ENCODE data around the gene IQUB. TPM values are rescaled to one million over a fixed set of nuclear protein-coding genes. Genes with fewer than 3 reads are reported as not detected.

IQUB gene
- polyA plus RNA-seq, 3 donors from 2014 or later: not detected

- no peaks in the 10 kb centered on the region for H3K4me1 Mint-ChIP-seq
- H3K27ac Mint-ChIP-seq: no peak overlapping the region
- H3K27me3 Mint-ChIP-seq (ENCODE audit: low read depth in 3 of 3): peaks cover 0 to 3% (median 0%) of the 10 kb centered on the region in 3 donors
- H3K9me3 Mint-ChIP-seq: peaks cover 6 to 12% (median 8%) of the 10 kb centered on the region in 6 donors
- no peak overlapping the region for H3K4me3 Mint-ChIP-seq
- no peak for DNase-seq
- H3K36me3 Mint-ChIP-seq: no peaks in the 10 kb centered on the region
These were observed 78.4 kb downstream of the IQUB start for GRCh38 chr7:123455965-123456470.

GRCh38 chr7:123440101-123440548, 94.3 kb downstream of the IQUB start:
- peaks cover 0 to 7% (median 5%) of the 10 kb centered on the region in 6 donors for H3K9me3 Mint-ChIP-seq
- H3K4me3 Mint-ChIP-seq: no peak overlapping the region
- DNase-seq: no peak
- H3K27me3 Mint-ChIP-seq (ENCODE audit: low read depth in 3 of 3): no peaks in the 10 kb centered on the region
- peaks cover 0 to 3% (median 0%) of the 10 kb centered on the region in 3 donors for H3K36me3 Mint-ChIP-seq
- H3K4me1 Mint-ChIP-seq: no peaks in the 10 kb centered on the region
- no peak overlapping the region for H3K27ac Mint-ChIP-seq

- Mint-ChIP-seq H3K4me3 (no peak overlapping the region), H3K4me1 (no peaks in the 10 kb centered on the region), H3K36me3 (no peaks in the 10 kb centered on the region), H3K9me3 (peaks cover 0 to 7% (median 3%) of the 10 kb centered on the region in 6 donors), H3K27me3 (ENCODE audit: low read depth in 3 of 3) (no peaks in the 10 kb centered on the region), H3K27ac (no peak overlapping the region)
- DNase-seq: no peak
These were observed 95.2 kb downstream of the IQUB start for GRCh38 chr7:123439191-123439590.

GRCh38 chr7:123437447-123437995, 96.9 kb downstream of the IQUB start:
- Mint-ChIP-seq H3K4me1 (no peaks in the 10 kb centered on the region), H3K27ac (no peak overlapping the region), H3K36me3 (no peaks in the 10 kb centered on the region), H3K9me3 (peaks cover 0 to 3% (median 0%) of the 10 kb centered on the region in 6 donors), H3K4me3 (no peak overlapping the region), H3K27me3 (ENCODE audit: low read depth in 3 of 3) (no peaks in the 10 kb centered on the region)
- no peak for DNase-seq

GRCh38 chr7:123435080-123435700, 99.2 kb downstream of the IQUB start:
- no peaks in the 10 kb centered on the region for H3K36me3 Mint-ChIP-seq
- H3K4me3 Mint-ChIP-seq: no peak overlapping the region
- H3K27ac Mint-ChIP-seq: no peak overlapping the region
- peaks cover 0 to 3% (median 0%) of the 10 kb centered on the region in 6 donors for H3K9me3 Mint-ChIP-seq
- DNase-seq: no peak
- H3K4me1 Mint-ChIP-seq: no peaks in the 10 kb centered on the region
- no peaks in the 10 kb centered on the region for H3K27me3 Mint-ChIP-seq (ENCODE audit: low read depth in 3 of 3)

- Mint-ChIP-seq H3K4me3 (no peak overlapping the region), H3K4me1 (no peaks in the 10 kb centered on the region), H3K27ac (no peak overlapping the region), H3K36me3 (no peaks in the 10 kb centered on the region), H3K9me3 (peaks cover 0 to 3% (median 0%) of the 10 kb centered on the region in 6 donors), H3K27me3 (ENCODE audit: low read depth in 3 of 3) (no peaks in the 10 kb centered on the region)
- DNase-seq: no peak
These were observed 100.7 kb downstream of the IQUB start for GRCh38 chr7:123433665-123434064.

- no peak overlapping the region for H3K27ac Mint-ChIP-seq
- H3K27me3 Mint-ChIP-seq (ENCODE audit: low read depth in 3 of 3): no peaks in the 10 kb centered on the region
- DNase-seq: no peak
- no peaks in the 10 kb centered on the region for H3K4me1 Mint-ChIP-seq
- H3K9me3 Mint-ChIP-seq: peaks cover 0 to 3% (median 0%) of the 10 kb centered on the region in 6 donors
- no peaks in the 10 kb centered on the region for H3K36me3 Mint-ChIP-seq
- H3K4me3 Mint-ChIP-seq: no peak overlapping the region
These were observed 101.8 kb downstream of the IQUB start for GRCh38 chr7:123432601-123433000.

- peaks cover 0 to 4% (median 2%) of the 10 kb centered on the region in 6 donors for H3K9me3 Mint-ChIP-seq
These were observed 103.2 kb downstream of the IQUB start for GRCh38 chr7:123431075-123431614.

GRCh38 chr7:123425246-123425645, 109.1 kb downstream of the IQUB start:
- no peak for DNase-seq
- H3K4me3 Mint-ChIP-seq: no peak overlapping the region
- H3K4me1 Mint-ChIP-seq: no peaks in the 10 kb centered on the region
- no peaks in the 10 kb centered on the region for H3K27me3 Mint-ChIP-seq (ENCODE audit: low read depth in 3 of 3)
- H3K27ac Mint-ChIP-seq: no peak overlapping the region
- H3K36me3 Mint-ChIP-seq: peaks cover 0 to 3% (median 0%) of the 10 kb centered on the region in 3 donors
- H3K9me3 Mint-ChIP-seq: peaks cover 6 to 25% (median 14%) of the 10 kb centered on the region in 6 donors

More at GRCh38 chr7:123431075-123431614, 103.2 kb downstream of the IQUB start:
- H3K36me3 Mint-ChIP-seq: no peaks in the 10 kb centered on the region
- H3K4me3 Mint-ChIP-seq: no peak overlapping the region
- no peak overlapping the region for H3K27ac Mint-ChIP-seq
- no peaks in the 10 kb centered on the region for H3K4me1 Mint-ChIP-seq
- H3K27me3 Mint-ChIP-seq (ENCODE audit: low read depth in 3 of 3): no peaks in the 10 kb centered on the region
- no peak for DNase-seq

GRCh38 chr7:123424463-123424862, 109.9 kb downstream of the IQUB start:
- Mint-ChIP-seq H3K36me3 (peaks cover 0 to 3% (median 0%) of the 10 kb centered on the region in 3 donors), H3K27me3 (ENCODE audit: low read depth in 3 of 3) (no peaks in the 10 kb centered on the region)

GRCh38 chr7:123423622-123424021, 110.8 kb downstream of the IQUB start:
- DNase-seq: no peak
- Mint-ChIP-seq H3K9me3 (peaks cover 14 to 33% (median 16%) of the 10 kb centered on the region in 6 donors), H3K36me3 (peaks cover 0 to 3% (median 0%) of the 10 kb centered on the region in 3 donors), H3K27me3 (ENCODE audit: low read depth in 3 of 3) (no peaks in the 10 kb centered on the region), H3K27ac (no peak overlapping the region), H3K4me1 (no peaks in the 10 kb centered on the region), H3K4me3 (no peak overlapping the region)

More at GRCh38 chr7:123424463-123424862, 109.9 kb downstream of the IQUB start:
- Mint-ChIP-seq H3K4me1 (no peaks in the 10 kb centered on the region), H3K4me3 (no peak overlapping the region), H3K27ac (no peak overlapping the region), H3K9me3 (peaks cover 8 to 26% (median 14%) of the 10 kb centered on the region in 6 donors)
- no peak for DNase-seq

- peaks cover 14 to 41% (median 23%) of the 10 kb centered on the region in 6 donors for H3K9me3 Mint-ChIP-seq
- no peak for DNase-seq
- H3K27ac Mint-ChIP-seq: no peak overlapping the region
- no peaks in the 10 kb centered on the region for H3K4me1 Mint-ChIP-seq
- H3K36me3 Mint-ChIP-seq: no peaks in the 10 kb centered on the region
- peaks cover 0 to 2% (median 0%) of the 10 kb centered on the region in 3 donors for H3K27me3 Mint-ChIP-seq (ENCODE audit: low read depth in 3 of 3)
- H3K4me3 Mint-ChIP-seq: no peak overlapping the region
These were observed 116.8 kb downstream of the IQUB start for GRCh38 chr7:123417580-123417979.

GRCh38 chr7:123415625-123416024, 118.8 kb downstream of the IQUB start:
- peaks cover 10 to 29% (median 18%) of the 10 kb centered on the region in 6 donors for H3K9me3 Mint-ChIP-seq
- H3K4me3 Mint-ChIP-seq: no peak overlapping the region
- H3K36me3 Mint-ChIP-seq: no peaks in the 10 kb centered on the region
- DNase-seq: no peak
- H3K27ac Mint-ChIP-seq: no peak overlapping the region
- no peaks in the 10 kb centered on the region for H3K4me1 Mint-ChIP-seq
- H3K27me3 Mint-ChIP-seq (ENCODE audit: low read depth in 3 of 3): peaks cover 0 to 2% (median 0%) of the 10 kb centered on the region in 3 donors

GRCh38 chr7:123410273-123410904, 124.0 kb downstream of the IQUB start:
- no peaks in the 10 kb centered on the region for H3K36me3 Mint-ChIP-seq
- no peak for DNase-seq
- H3K27ac Mint-ChIP-seq: no peak overlapping the region
- no peaks in the 10 kb centered on the region for H3K27me3 Mint-ChIP-seq (ENCODE audit: low read depth in 3 of 3)
- H3K4me1 Mint-ChIP-seq: no peaks in the 10 kb centered on the region
- peaks cover 0 to 12% (median 5%) of the 10 kb centered on the region in 6 donors for H3K9me3 Mint-ChIP-seq
- H3K4me3 Mint-ChIP-seq: no peak overlapping the region
